GM21529 (cell line): ENCODE measurements around the gene TTBK1.
"Not testable (repeated sequence)": the region's sequence is repeated elsewhere in the genome, so short reads cannot be mapped to it uniquely, and the experiment has no call there.

Experiments used
- ATAC-seq: cut with Tn5 transposase; IDR thresholded peaks from one replicate; pipeline ENCODE4 v1.9.1; 2021; ENCODE audit not compliant: unreplicated experiment

TTBK1 gene

DNA sequence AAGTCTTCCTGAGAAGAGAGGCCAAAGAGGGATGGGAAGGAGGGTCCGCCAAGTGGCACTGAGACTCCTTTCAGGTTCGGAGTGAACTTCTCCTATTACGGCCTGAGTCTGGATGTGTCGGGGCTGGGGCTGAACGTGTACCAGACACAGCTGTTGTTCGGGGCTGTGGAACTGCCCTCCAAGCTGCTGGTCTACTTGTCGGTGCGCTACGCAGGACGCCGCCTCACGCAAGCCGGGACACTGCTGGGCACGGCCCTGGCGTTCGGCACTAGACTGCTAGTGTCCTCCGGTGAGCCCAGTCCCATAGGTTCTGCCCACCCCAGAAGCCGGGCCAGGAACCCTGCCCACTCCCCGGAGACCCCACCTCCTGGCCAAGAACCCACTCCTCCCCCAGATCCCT is 58.8 kb downstream of the TTBK1 start:
- no peak for ATAC-seq

DNA sequence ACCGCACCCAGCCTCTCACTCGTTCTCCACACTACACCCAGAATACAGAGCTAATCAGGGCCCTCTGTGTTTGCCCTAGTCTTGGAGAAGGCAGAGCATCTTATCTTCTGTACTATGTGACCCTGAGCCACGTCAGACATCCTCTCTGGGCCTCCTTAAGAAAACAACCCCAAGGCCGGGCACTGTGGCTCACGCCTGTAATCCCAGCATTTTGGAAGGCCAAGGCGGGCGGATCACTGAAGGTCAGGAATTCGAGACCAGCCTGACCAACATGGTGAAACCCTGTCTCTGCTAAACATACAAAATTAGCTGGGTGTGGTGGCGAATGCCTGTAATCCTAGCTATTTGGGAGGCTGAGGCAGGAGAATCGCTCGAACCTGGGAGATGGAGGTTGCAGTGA is 59.7 kb downstream of the TTBK1 start:
- ATAC-seq: not testable (repeated sequence)

DNA sequence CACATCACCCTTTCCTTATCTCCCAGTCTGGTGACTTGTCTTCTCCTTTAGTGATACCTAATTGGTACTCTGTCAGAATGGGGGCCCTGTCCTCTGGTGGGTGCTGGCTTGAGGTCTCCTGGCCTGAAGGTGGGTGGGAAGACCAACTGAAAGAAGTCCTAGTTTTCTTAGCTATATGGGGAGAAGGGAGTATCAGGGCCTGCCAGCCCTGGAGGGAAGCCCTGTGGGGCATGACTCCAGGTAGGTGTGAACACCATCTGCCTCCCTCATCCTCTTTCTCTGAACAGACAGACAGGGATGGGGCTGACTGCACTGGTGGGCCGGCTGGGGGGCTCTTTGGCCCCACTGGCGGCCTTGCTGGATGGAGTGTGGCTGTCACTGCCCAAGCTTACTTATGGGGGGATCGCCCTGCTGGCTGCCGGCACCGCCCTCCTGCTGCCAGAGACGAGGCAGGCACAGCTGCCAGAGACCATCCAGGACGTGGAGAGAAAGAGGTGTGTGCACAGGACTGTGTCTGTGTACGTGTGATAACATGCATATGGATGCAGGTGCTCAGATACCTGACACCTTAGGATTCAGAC is 60.6 kb downstream of the TTBK1 start:
- ATAC-seq: no peak

DNA sequence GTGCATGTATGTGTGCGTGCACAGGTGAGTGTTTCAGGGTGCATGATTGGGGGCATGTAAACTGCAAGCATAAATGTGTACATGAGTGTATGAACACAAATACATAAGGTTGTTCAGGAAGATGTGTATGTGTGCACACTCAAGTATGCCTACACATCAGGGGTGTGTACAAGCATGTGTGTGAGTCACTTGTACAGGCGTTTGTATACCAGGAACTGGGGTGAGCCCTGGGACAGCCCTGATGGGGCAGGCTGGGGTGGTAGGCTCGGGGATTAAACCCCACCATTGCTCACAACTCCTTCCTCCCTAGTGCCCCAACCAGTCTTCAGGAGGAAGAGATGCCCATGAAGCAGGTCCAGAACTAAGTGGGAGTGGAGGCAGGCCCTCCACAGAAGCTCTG is 61.1 kb downstream of the TTBK1 start:
- ATAC-seq: no peak

DNA sequence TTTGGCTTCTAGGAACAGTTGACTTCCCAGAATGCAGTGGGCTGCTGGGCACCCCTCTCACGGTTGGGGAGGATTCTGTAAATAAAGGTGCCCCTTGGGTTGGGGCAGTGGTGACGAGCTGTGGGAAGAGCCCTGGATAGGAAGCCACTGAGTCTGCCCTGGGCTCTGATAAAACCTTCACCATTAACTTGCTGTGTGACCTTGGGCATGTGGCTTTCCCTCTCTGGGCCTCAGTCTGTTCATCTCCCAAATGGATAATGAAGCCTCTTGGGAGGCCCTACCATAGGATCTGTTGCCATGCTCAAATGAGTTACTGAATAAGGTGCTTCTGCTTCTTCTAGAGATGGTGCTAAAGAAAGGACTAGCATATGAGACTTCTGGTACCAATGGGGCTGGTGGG is 61.6 kb downstream of the TTBK1 start:
- no peak for ATAC-seq

DNA sequence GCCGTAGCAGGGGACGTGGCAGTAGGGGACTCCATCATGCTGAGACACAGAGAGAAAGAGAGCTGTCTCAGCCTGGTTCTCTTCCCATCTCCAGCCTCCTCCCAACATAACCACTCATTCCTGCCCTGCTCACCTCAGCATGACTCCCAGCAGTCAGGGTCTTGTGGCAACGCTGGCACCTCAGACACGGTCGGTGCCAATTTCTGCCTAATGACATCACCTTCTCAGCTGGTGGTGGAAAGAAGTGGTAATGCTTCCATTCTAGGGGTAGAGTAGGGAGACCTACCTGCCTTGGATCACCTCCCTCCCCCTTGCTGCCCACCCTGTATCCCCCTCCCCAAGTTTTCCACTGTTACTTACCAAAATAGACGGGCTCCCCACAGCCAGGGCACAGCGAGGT is 62.8 kb downstream of the TTBK1 start:
- no peak for ATAC-seq

DNA sequence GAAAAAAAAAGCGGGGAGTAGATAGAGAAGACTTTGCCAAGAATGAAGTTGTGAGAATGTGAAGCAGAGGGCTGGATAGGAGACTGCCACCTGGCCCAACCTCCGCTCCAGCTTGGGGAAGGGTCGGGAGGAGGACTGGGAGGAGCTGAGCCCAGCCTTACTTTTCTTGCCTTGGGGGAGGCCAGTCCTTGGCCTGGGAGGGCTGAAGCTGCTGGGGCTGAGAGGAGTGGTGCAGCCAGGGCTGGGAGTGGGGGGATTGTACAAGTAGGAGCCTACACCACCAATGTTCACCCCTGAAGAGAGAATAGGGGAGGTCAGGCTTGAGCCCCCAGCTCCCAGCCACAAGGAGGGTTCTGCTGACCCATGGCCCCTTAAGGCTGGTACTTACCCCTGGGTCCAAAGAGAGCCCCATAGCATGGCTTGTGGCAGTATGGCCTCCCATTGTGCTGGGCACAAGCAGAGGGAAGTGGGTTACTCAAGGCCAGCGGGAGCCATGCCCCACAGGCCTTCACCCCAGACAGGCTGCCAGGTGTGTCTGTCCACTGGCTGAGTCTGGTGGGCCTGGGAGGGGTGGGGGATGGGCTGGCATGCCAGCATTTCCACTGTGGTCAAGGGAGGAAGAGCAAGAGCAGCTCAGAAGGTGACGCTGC is 64.3 kb downstream of the TTBK1 start:
- no peak for ATAC-seq

DNA sequence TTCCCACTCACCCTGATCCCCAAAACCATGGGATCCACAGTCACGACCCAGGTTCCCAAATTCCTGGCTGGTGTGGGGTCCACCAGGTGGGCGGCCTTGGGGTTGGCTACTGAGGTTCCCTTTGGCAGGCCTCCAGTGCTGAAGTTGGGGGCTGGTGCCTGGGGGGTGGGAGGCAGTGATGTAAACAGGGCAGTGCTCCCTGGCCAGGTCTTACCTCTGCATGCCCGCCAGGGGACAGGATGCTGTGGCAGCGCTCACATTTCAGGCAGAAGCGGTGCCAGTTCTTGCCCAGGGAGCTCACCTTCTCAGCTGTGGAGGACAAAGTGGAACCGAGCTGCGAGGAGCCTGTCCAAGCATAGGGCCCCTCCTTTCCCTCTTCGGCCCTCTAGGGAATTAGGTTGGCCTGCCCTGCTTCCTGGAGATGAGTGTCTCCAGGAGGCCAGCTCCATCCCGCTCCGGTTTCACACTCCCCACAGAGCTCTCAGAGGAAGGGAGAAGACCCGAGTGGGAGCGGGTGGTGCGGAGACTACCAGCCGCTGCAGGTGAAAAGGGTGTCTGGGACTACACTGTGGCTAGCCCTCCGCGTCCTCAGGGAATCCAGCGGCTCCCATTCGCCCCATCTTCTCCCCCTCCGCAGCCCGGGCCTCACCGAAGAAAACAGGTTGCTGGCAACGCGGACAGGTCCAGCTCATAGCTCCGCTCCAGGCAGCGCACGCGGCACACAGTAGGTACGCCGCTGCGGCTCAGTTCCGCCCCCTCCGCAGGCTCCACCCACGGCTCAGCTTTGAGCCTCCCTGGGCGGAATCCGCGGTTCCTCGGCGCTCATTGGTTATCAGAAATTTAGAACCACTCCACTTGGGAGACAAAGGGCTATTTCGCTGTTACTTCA is 65.1 kb downstream of the TTBK1 start, which contains the start of gene CRIP3:
TSS of gene CRIP3 (minus strand) at position 726 of the 889 bp plus-strand sequence. CDS start at position 692, 34 bp downstream.
- peak; percentile 63 for ATAC-seq

DNA sequence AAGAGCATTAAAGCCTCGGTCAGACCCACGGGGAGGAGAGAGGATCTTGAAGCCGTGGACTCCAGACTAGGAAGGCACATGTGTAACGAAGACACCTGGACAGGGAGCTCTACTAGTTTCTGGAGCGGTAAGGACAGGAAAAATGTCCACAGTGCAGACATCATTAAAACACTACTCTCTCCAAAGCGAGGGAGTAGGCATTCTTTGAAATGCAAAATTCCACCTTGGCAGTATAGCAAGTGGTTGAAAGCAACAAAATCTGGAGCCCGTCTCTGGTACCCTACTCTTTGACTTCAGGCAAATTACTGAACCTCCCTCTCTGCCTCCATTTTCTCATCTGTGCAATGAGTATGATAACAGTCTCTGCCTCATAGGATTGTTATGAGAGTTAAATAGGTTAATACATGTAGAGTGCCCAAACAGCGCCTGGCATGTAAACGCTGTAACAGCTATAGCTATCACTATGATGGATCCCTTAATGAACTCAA is 65.8 kb downstream of the TTBK1 start:
- no peak for ATAC-seq

DNA sequence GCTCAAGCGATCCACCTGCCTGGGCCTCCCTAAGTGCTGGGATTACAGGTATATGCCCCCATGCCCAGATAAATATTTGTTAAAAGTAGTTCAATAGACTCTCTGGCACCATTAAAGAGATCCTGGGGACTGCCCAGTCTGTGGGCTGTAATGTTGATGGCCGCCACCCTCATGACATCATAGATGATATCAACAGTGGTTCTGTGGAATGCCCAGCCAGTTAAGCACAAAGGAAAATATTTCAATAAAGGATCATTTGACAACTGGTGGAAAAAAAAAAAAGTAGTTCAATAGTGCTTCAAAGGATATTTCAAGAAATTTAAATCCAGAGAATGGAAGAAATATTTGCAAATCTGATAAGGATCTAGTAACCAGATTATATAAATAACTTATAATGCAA is 66.9 kb downstream of the TTBK1 start:
- ATAC-seq: no peak

DNA sequence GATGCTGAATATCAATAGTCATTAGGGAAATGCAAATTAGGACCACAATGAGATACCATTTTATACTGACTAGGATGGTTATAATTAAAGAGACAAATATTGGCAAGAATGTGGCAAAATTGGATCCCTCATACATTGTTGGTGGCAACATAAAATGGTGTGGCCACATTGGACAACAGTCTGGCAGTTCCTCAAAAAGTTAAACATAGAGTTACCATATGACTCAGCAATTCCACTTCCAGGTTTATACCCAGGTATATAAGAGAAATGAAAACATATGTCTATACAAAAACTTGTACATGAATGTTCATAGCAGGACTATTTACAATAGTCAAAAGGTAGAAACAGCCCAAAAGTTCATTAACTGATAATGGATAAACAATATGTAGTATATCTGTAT is 67.3 kb downstream of the TTBK1 start:
- ATAC-seq: no peak

DNA sequence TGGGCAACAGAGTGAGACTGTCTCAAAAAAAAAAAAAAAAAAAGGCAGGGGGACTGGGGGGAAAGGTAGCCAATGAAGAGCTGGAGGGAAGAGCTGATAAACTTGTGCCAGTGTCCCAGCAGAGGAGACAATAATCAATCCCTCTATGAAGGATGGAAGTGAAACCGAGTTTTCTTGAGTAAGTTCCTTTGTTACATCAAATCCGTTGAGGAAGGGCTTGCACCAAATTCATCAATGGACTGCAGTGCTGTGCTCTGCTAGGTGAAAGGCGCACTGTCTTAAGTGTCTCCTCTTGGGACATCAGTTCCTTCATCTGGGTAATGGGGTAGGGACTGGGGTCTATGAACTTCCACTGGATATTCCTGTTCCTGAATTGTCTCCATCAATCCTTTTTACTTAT is 68.4 kb downstream of the TTBK1 start:
- no peak for ATAC-seq

DNA sequence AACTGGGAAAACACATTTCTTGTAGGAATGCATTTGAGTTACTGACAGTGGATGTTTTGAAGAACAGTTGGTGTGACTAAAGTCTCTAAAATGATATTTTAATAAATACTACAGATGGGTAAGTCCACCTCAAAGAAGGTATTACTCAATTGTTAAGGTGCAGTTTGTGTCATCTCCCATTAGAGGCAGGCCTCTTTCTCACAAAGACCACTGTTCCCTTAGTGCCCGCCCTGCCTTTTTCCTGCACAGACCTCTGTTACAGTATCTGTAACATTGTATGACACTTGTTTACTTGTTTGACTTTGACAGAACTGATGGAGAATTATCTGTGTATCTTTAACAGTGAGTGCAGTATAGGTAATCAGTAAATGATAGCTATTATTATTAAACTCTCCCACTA is 70.5 kb downstream of the TTBK1 start:
- ATAC-seq: no peak

DNA sequence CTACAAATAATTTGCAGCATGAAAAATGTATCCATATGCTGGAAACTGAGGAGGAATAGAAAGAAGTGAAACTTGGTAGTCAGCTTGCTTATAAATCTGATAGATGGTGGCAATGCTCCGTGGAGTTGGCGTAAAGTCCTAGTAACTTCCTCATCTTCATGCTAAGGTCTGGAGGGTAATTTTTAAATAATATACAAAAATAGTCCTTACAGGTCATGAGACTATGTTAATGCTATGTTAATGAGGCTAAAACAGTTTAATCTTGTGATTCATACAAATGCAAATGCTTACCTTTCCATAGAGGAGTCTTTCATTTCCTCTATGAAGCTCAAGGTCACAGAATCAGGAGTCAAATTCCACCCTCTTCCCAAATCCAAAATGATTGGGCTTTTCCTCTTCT is 74.7 kb downstream of the TTBK1 start:
- ATAC-seq: no peak

DNA sequence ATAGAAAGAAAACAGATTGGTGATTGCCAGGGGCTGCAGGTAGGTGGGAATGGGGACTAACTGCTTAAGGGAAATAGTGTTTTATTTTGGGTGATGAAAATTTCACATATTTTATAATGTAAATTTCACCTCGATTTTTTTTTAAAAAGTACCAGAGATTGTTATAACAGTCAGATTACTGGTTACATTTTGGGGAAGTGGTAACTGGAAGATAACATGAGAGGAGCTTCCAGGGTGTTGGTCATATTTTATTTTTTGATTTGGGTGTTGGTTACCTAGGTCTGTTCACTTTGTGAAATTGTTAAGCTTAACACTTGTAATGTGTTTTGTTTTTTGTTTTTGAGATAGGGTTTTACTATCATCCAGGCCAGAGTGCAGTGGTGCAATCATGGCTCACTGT is 82.6 kb downstream of the TTBK1 start:
- no peak for ATAC-seq

DNA sequence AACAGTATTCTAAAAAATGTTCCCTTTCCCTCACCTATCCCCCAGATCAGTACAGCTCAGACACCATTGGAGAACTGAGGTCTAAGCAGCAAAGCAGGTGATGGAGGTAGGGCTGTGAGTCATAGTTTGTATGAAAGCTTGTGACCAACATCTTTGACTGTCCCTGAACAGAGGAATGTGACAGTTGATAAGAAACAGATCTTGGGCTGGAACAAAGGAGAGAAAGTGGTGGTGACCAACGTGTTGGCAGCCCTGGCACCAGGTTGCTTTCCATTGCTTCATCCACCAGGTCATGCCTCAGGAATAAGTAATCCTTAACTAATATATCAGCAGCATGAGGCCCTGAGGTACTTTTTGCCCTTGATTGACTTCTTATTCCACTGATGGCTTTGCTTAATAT is 85.2 kb downstream of the TTBK1 start:
- no peak for ATAC-seq

DNA sequence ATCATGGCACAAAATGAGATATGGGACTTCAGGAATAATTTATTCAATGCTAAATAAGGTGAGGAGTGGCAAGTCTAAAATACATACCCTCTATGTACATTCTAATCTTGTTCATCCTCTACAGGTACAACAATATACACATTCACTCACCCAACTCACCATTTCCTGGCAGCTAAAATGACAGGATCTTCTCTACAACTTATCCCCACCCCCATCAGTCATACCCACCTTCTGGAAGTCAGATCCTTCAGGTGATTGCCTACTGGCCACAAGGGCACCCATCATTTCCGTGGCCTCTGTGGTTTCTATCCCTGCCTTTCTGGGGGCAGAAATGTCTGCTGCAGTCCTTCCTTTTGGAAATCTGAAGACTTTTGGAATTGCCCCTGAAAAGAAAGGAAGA is 88.2 kb downstream of the TTBK1 start:
- ATAC-seq: no peak

DNA sequence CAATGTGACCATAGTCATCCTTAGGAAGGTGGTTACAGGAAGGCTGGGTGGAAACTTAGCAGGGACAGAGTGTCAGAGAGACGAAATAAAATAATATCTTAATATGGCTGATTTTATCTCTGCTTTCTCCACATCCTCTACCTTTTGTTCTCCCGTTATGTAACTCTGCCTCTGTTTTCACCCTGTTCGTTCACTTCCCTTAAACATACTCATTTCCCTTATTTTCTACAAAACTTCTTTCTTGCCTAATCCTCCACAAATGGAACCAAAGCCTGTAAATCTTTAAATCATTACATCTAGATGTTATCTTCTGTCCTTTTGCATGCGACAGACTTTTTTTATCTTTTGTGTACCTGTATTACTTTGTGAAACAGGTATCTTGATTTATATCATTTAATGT is 88.6 kb downstream of the TTBK1 start:
- no peak for ATAC-seq

DNA sequence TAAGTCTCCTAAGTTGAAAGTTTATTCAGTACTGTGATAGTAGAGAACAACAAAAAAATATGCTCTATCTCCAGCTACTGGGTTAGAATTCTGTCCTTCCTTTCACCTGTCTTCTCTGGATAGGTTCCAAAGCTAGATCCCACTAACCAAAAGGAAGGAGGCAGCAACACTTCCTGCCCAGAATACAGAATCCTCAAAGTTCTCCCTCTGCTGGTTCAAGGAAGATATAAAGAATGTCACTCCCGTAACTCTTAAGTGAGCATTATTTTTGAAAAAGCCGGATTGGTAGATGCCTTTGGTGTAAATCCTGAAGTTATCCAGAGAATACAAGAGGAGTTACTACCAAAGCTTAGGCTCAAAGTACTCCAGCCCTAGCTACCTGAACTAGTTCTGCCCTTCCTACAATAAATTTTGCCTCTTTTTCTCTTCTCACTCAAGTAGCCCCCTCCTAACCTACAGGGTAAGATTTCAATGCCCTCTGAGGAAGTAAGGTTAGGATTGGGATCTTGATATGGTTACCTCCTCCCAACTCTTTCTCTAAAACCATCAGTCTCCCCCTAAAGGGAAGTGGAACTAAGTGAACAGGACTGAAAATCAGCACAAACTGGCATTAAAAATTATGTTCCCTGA is 91.3 kb downstream of the TTBK1 start:
- ATAC-seq: no peak

DNA sequence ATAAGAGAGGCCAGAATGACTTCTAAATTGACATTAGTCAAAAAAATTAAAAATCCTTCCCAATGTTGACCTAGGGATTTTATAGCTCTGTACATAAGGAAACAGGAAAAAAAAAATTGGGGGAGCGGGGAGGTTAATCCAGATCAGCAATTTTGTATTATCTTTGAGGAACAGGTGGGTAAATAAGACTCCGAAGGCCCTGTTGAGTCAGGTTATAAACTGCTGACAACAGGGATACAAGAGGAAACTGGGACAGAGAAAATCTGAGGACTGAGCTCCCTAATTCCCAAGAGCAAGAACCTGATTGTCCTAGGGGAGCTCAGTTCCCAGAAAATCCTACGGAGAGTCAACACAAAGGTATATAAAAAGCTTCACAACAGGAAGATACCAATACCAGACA is 92.2 kb downstream of the TTBK1 start:
- ATAC-seq: no peak

DNA sequence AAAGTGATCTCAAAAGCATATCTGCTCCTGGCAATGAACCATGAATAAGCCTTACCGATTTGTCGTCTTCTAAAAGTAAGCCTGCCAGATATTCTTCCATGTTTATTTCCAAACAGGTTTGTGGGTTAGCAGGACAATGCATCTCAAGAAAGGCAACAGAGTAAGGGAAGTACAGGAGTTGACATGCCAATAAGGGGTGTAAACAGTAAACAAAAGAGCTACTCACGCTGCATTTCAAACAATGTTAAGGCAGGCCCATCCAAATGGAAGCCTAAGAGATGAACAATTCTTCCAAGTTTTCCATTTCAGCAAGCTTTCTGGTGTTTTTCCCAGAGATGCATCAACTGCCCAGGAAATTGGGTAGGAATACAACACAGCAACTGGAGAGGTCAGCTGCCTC is 93.1 kb downstream of the TTBK1 start:
- no peak for ATAC-seq
